ENCODE results near the gene CYTH1.

CYTH1 gene

DNA sequence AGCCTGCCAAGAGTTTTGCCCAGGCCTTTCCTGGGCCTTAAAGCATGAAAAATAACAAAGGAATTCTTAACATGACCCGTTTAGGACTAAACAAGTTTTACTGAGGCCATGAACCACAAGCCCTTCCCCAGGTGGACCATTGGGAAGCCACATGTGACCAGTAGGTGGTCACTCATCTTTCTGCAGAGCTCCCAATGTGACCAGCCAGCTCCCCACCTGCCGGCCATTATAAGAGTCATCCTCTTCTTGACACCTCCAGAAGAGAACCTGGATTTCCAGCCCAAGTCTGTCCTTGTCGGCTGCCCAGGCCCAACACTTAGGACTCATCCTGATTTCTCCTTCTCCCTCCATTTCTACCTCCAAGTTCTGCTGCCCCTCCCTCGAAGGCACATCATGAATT, 113.2 kb downstream of the CYTH1 start:
- Histone ChIP-seq H3K36me3 (ENCODE audit: control insufficient read depth, insufficient read depth, low read length) (peaks cover 14% of the 10 kb centered on the region), H3K4me3 (replicated peaks; ENCODE audit: low read depth, low read length) (no peak overlapping the region), H3K27me3 (replicated peaks; ENCODE audit: control insufficient read depth, insufficient read depth, low read length) (no peaks in the 10 kb centered on the region)
- no peak for TF ChIP-seq CTCF (IDR thresholded peaks at IDR 0.05; ENCODE audit: insufficient read depth, low read length, poor library complexity, severe bottlenecking)
- no peak for DNase-seq (ENCODE audit: extremely low read depth, insufficient read length)

DNA sequence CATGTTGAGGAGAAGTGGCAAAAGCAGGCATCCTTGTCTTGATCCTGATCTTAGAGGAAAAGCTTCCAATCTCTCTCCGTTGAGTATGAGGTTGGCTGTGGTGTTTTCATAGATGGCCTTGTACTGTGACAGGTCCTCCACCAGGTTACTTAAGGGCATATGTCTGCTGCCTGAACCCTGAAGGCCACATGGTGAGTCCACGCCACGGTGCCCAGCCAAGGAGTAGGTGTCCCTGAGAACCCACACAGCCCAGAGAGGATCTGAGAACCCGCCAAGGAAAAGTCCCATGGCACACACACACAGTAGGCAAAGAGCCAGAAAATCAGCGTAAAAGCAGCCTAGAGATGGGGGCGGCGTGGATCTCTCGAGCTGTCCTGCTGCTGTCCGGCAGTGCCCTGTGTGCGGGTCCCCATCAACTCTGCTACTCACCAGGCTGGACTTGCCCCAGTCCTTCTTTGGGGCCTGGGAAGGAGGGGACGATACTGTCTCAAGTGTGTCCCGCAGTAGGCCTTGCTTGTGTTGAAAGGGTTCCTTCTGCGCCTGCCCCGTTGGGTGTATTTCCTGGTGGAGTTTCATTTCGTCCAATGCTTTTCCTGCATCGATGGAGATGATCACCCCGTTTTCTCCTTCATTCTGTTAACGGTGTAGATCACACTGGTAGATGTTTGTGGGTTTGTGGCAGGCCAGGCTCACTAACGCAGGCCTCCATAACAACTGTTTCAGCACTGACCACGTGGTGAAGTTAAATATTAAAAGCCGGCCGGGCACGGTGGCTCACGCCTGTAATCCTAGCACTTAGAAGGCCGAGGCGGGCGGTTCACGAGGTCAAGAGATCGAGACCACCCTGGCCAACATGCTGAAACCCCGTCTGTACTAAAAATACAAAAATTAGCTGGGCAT, 114.1 kb downstream of the CYTH1 start:
- DNase-seq (ENCODE audit: extremely low read depth, insufficient read length), result no peak
- no peaks in the 10 kb centered on the region for H3K27me3 ChIP-seq (replicated peaks; ENCODE audit: control insufficient read depth, insufficient read depth, low read length)
- no peak overlapping the region for H3K4me3 ChIP-seq (replicated peaks; ENCODE audit: low read depth, low read length)
- no peak for TF ChIP-seq CTCF (IDR thresholded peaks at IDR 0.05; ENCODE audit: insufficient read depth, low read length, poor library complexity, severe bottlenecking)
- H3K36me3 ChIP-seq (ENCODE audit: control insufficient read depth, insufficient read depth, low read length), result peaks cover 9% of the 10 kb centered on the region

- no peak for DNase-seq (ENCODE audit: extremely low read depth, insufficient read length)
- Histone ChIP-seq H3K27me3 (replicated peaks; ENCODE audit: control insufficient read depth, insufficient read depth, low read length) (no peaks in the 10 kb centered on the region), H3K4me3 (replicated peaks; ENCODE audit: low read depth, low read length) (no peak overlapping the region), H3K36me3 (ENCODE audit: control insufficient read depth, insufficient read depth, low read length) (peaks cover 5% of the 10 kb centered on the region)
- no peak for TF ChIP-seq CTCF (IDR thresholded peaks at IDR 0.05; ENCODE audit: insufficient read depth, low read length, poor library complexity, severe bottlenecking)
These were observed 115.0 kb downstream of the CYTH1 start for GRCh38 chr17:78667091-78667490.

- no peaks in the 10 kb centered on the region for H3K27me3 ChIP-seq (replicated peaks; ENCODE audit: control insufficient read depth, insufficient read depth, low read length)
- peaks cover 5% of the 10 kb centered on the region for H3K36me3 ChIP-seq (ENCODE audit: control insufficient read depth, insufficient read depth, low read length)
- no peak overlapping the region for H3K4me3 ChIP-seq (replicated peaks; ENCODE audit: low read depth, low read length)
- no peak for TF ChIP-seq CTCF (IDR thresholded peaks at IDR 0.05; ENCODE audit: insufficient read depth, low read length, poor library complexity, severe bottlenecking)
- DNase-seq (ENCODE audit: extremely low read depth, insufficient read length), result no peak
These were observed 115.8 kb downstream of the CYTH1 start for GRCh38 chr17:78665952-78666920.

GRCh38 chr17:78665387-78665951, 116.6 kb downstream of the CYTH1 start:
- Histone ChIP-seq H3K4me3 (replicated peaks; ENCODE audit: low read depth, low read length) (no peak overlapping the region), H3K27me3 (replicated peaks; ENCODE audit: control insufficient read depth, insufficient read depth, low read length) (no peaks in the 10 kb centered on the region), H3K36me3 (ENCODE audit: control insufficient read depth, insufficient read depth, low read length) (peaks cover 5% of the 10 kb centered on the region)
- no peak for TF ChIP-seq CTCF (IDR thresholded peaks at IDR 0.05; ENCODE audit: insufficient read depth, low read length, poor library complexity, severe bottlenecking)
- DNase-seq (ENCODE audit: extremely low read depth, insufficient read length), result no peak
